WTC11 (cell line): ENCODE results near the gene ABCB11. TPM values are rescaled to one million over a fixed set of nuclear protein-coding genes. Genes with fewer than 3 reads are reported as not detected.

Experiments used
- ATAC-seq: fragments of 200-7000 bp; cut with Tn5 transposase; 2 replicates; pipeline ENCODE4 v1.10.0; 2021; ENCODE audit warnings: mild to moderate bottlenecking, moderate library complexity
- CTCF ChIA-PET: fragments of 300-600 bp; sonication (Branson Sonifier 250); formaldehyde crosslinking; loops from one replicate; lab custom pipeline; 2021; ENCODE audit warnings: antibody characterized with exemption; lab: Charles Lee
- POLR2A ChIA-PET: fragments of 350-600 bp; sonication (Branson Sonifier 250); formaldehyde crosslinking; loops from one replicate; lab custom pipeline; 2021; ENCODE audit warnings: antibody characterized with exemption; lab: Charles Lee
- DNase-seq: peaks from one replicate; pipeline ENCODE4 v3.0.0; 2021; ENCODE audit warnings: low spot score
- H3K27ac Mint-ChIP-seq: 2 replicates; pipeline ENCODE4 v1.8.0; 2021; ENCODE audit warnings: mixed read lengths
- H3K27me3 Mint-ChIP-seq: 2 replicates; pipeline ENCODE4 v1.8.0; 2021; ENCODE audit warnings: low read depth, mild to moderate bottlenecking, moderate library complexity, mixed read lengths
- H3K36me3 Mint-ChIP-seq: 2 replicates; pipeline ENCODE4 v1.8.0; 2021; ENCODE audit warnings: mixed read lengths
- H3K4me1 Mint-ChIP-seq: 2 replicates; pipeline ENCODE4 v1.8.0; 2022; ENCODE audit warnings: mixed read lengths
- H3K4me3 Mint-ChIP-seq: 2 replicates; pipeline ENCODE4 v1.8.0; 2021; ENCODE audit warnings: mild to moderate bottlenecking, moderate library complexity, mixed read lengths
- H3K9me3 Mint-ChIP-seq: 2 replicates; pipeline ENCODE4 v1.8.0; 2021; ENCODE audit warnings: mixed read lengths
- AFF4 ChIP-seq: sonication (generic); formaldehyde crosslinking; IDR thresholded peaks from 2 replicates; pipeline ENCODE4 v1.8.1; 2023; ENCODE audit warnings: mild to moderate bottlenecking, missing genetic modification reagents, borderline replicate concordance
- ATF2 ChIP-seq: sonication (generic); formaldehyde crosslinking; IDR thresholded peaks from 2 replicates; pipeline ENCODE4 v1.8.1; 2022; ENCODE audit warnings: low read depth, missing genetic modification reagents, borderline replicate concordance
- ATF3 ChIP-seq: sonication (generic); formaldehyde crosslinking; conservative IDR thresholded peaks from 2 replicates; pipeline ENCODE4 v1.8.1; 2022; ENCODE audit warnings: mild to moderate bottlenecking, missing genetic modification reagents
- CBFB ChIP-seq: sonication (generic); formaldehyde crosslinking; IDR thresholded peaks from 2 replicates; pipeline ENCODE4 v1.8.1; 2022; ENCODE audit warnings: mild to moderate bottlenecking, low read depth, missing genetic modification reagents
- E2F1 ChIP-seq: sonication (generic); formaldehyde crosslinking; IDR thresholded peaks from 2 replicates; pipeline ENCODE4 v1.8.0; 2022; ENCODE audit warnings: mild to moderate bottlenecking, missing genetic modification reagents
- E2F4 ChIP-seq: sonication (generic); formaldehyde crosslinking; IDR thresholded peaks from 2 replicates; pipeline ENCODE4 v1.8.1; 2022; ENCODE audit warnings: low read depth, mild to moderate bottlenecking, moderate library complexity, missing genetic modification reagents, borderline replicate concordance
- ERG ChIP-seq: fragments of 250-450 bp; sonication (Bioruptor Pico); IDR thresholded peaks from 2 replicates; pipeline ENCODE4 v1.8.0; 2021; ENCODE audit warnings: mild to moderate bottlenecking
- FOXP1 ChIP-seq: sonication (generic); formaldehyde crosslinking; IDR thresholded peaks from 2 replicates; pipeline ENCODE4 v1.8.0; 2022; ENCODE audit warnings: missing genetic modification reagents, mild to moderate bottlenecking, moderate library complexity, borderline replicate concordance
- NFATC4 ChIP-seq: fragments of 250-450 bp; sonication (Bioruptor Pico); IDR thresholded peaks from 2 replicates; pipeline ENCODE4 v1.9.0; 2021; ENCODE audit warnings: mild to moderate bottlenecking
- NFYB ChIP-seq: sonication (generic); formaldehyde crosslinking; conservative IDR thresholded peaks from 2 replicates; pipeline ENCODE4 v1.8.0; 2022; ENCODE audit warnings: low read depth, missing genetic modification reagents
- SMAD4 ChIP-seq: sonication (generic); formaldehyde crosslinking; IDR thresholded peaks from 2 replicates; pipeline ENCODE4 v1.8.0; 2022; ENCODE audit warnings: mild to moderate bottlenecking, missing genetic modification reagents
- SP1 ChIP-seq: sonication (generic); formaldehyde crosslinking; conservative IDR thresholded peaks from 2 replicates; pipeline ENCODE4 v1.8.1; 2022; ENCODE audit warnings: missing genetic modification reagents
- total RNA-seq: library from RNA; stranded (reverse); gene quantifications from 3 replicates; pipeline ENCODE4 v1.2.3, GENCODE V29; 2021
- TF ChIP-seq, protein P1 (sequence below): sonication (generic); formaldehyde crosslinking; IDR thresholded peaks from 2 replicates; pipeline ENCODE4 v1.8.1; 2022; ENCODE audit warnings: mild to moderate bottlenecking, missing genetic modification reagents, moderate library complexity, borderline replicate concordance
- TF ChIP-seq, protein P2 (sequence below): sonication (generic); formaldehyde crosslinking; IDR thresholded peaks from 2 replicates; pipeline ENCODE4 v1.8.1; 2022; ENCODE audit warnings: missing genetic modification reagents, borderline replicate concordance

ABCB11 gene
- total RNA-seq, 1 experiment from 2014 or later = 0.77 TPM

- Mint-ChIP-seq H3K4me3 (no peak overlapping the region), H3K27me3 (no peaks in the 10 kb centered on the region), H3K36me3 (no peaks in the 10 kb centered on the region), H3K4me1 (peaks cover 6% of the 10 kb centered on the region), H3K9me3 (no peaks in the 10 kb centered on the region), H3K27ac (no peak overlapping the region)
- no peak for DNase-seq
- ATAC-seq = no peak
- CTCF ChIA-PET = no interaction called here
- no peak for TF ChIP-seq E2F1
- no peak for TF ChIP-seq ERG
- TF ChIP-seq, protein P1, sequence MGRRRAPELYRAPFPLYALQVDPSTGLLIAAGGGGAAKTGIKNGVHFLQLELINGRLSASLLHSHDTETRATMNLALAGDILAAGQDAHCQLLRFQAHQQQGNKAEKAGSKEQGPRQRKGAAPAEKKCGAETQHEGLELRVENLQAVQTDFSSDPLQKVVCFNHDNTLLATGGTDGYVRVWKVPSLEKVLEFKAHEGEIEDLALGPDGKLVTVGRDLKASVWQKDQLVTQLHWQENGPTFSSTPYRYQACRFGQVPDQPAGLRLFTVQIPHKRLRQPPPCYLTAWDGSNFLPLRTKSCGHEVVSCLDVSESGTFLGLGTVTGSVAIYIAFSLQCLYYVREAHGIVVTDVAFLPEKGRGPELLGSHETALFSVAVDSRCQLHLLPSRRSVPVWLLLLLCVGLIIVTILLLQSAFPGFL (CRISPR knock-in tag) = no peak
- no peak for TF ChIP-seq CBFB (CRISPR knock-in tag)
- no peak for TF ChIP-seq SP1 (CRISPR knock-in tag)
- no peak for TF ChIP-seq ATF3
- TF ChIP-seq SMAD4 (CRISPR knock-in tag) = no peak
- TF ChIP-seq, protein P2, sequence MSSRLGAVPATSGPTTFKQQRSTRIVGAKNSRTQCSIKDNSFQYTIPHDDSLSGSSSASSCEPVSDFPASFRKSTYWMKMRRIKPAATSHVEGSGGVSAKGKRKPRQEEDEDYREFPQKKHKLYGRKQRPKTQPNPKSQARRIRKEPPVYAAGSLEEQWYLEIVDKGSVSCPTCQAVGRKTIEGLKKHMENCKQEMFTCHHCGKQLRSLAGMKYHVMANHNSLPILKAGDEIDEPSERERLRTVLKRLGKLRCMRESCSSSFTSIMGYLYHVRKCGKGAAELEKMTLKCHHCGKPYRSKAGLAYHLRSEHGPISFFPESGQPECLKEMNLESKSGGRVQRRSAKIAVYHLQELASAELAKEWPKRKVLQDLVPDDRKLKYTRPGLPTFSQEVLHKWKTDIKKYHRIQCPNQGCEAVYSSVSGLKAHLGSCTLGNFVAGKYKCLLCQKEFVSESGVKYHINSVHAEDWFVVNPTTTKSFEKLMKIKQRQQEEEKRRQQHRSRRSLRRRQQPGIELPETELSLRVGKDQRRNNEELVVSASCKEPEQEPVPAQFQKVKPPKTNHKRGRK (CRISPR knock-in tag) = no peak
- no peak for TF ChIP-seq ATF2 (CRISPR knock-in tag)
- TF ChIP-seq NFATC4 (CRISPR knock-in tag) = no peak
- no peak for TF ChIP-seq E2F4 (CRISPR knock-in tag)
- no peak for TF ChIP-seq FOXP1 (CRISPR knock-in tag)
- no peak for TF ChIP-seq NFYB
- TF ChIP-seq AFF4 = no peak
- POLR2A ChIA-PET = no interaction called here
Observed at GRCh38 chr2:169035887-169036286, 4.8 kb upstream of the ABCB11 start.
